Neutrophil (primary cell): ENCODE data around the gene GPRC5D.

ENCODE experiments used
- H3K27ac ChIP-seq: fragments of 200-600 bp; sonication (generic); 2 replicates; pipeline ENCODE4 v1.5.1; 2016; ENCODE audit warnings: mild to moderate bottlenecking, moderate library complexity
- H3K27me3 ChIP-seq: fragments of 200-600 bp; sonication (generic); 2 replicates; pipeline ENCODE4 v1.6.0; 2016; ENCODE audit warnings: mild to moderate bottlenecking
- H3K36me3 ChIP-seq: fragments of 200-600 bp; sonication (generic); 2 replicates; pipeline ENCODE4 v1.5.1; 2017
- H3K4me1 ChIP-seq, 2 experiments: fragments of 200-600 bp in 1 of 2; sonication (generic) in 1 of 2; 1 replicate in 1 of 2; 2 replicates in 1 of 2; pipeline versions ENCODE4 v1.5.1 to v1.6.1; 2013 to 2016; ENCODE audit warnings: low read depth in 1 of 2, low read length in 1 of 2, mild to moderate bottlenecking in 1 of 2, moderate library complexity in 1 of 2; ENCODE audit not compliant: control insufficient read depth in 1 of 2, insufficient read depth in 1 of 2
- H3K4me3 ChIP-seq, 2 experiments: fragments of 200-600 bp in 1 of 2; sonication (generic) in 1 of 2; 1 replicate in 1 of 2; 2 replicates in 1 of 2; pipeline ENCODE4 v1.5.1; 2013 to 2016; ENCODE audit warnings: low read depth in 1 of 2, low read length in 1 of 2, mild to moderate bottlenecking in 1 of 2, moderate library complexity in 1 of 2
- H3K9me3 ChIP-seq: fragments of 200-600 bp; sonication (generic); 2 replicates; pipeline ENCODE4 v1.5.1; 2016
- TF ChIP-seq, protein P1 (sequence below): fragments of 200-600 bp; sonication (generic); IDR thresholded peaks from 2 replicates; pipeline ENCODE4 v1.5.1; 2016; ENCODE audit warnings: antibody characterized with exemption

GPRC5D gene

GRCh38 chr12:12974211-12974610 is 22.2 kb upstream of the GPRC5D start:
- no peak overlapping the region for H3K27ac ChIP-seq
- H3K27me3 ChIP-seq: no peaks in the 10 kb centered on the region
- H3K4me1 ChIP-seq: no peaks in the 10 kb centered on the region
- H3K36me3 ChIP-seq: peaks cover 17% of the 10 kb centered on the region
- TF ChIP-seq, protein P1, sequence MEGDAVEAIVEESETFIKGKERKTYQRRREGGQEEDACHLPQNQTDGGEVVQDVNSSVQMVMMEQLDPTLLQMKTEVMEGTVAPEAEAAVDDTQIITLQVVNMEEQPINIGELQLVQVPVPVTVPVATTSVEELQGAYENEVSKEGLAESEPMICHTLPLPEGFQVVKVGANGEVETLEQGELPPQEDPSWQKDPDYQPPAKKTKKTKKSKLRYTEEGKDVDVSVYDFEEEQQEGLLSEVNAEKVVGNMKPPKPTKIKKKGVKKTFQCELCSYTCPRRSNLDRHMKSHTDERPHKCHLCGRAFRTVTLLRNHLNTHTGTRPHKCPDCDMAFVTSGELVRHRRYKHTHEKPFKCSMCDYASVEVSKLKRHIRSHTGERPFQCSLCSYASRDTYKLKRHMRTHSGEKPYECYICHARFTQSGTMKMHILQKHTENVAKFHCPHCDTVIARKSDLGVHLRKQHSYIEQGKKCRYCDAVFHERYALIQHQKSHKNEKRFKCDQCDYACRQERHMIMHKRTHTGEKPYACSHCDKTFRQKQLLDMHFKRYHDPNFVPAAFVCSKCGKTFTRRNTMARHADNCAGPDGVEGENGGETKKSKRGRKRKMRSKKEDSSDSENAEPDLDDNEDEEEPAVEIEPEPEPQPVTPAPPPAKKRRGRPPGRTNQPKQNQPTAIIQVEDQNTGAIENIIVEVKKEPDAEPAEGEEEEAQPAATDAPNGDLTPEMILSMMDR: no peak
- no peaks in the 10 kb centered on the region for H3K9me3 ChIP-seq
- no peak overlapping the region for H3K4me3 ChIP-seq

DNA sequence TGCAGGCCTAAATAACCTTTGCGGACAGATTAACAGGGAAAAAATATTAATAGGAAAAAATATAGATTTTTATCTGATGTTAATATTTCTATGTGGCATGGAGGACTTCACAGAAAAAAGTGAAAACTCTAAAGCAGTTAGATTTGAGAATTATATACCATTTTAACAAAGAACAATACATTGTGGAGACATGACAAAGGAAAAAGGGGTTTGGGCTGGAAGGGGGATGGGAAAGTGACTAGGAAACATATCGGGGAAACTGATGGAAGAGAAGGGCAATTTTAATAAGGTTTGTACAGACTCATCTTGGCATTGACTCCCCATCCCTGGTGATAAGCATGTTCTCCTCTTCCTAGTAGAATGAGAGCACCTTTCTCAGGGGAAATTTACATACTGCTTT is 21.0 kb upstream of the GPRC5D start:
- Histone ChIP-seq H3K4me3 (no peak overlapping the region), H3K27ac (no peak overlapping the region), H3K27me3 (no peaks in the 10 kb centered on the region), H3K4me1 (no peaks in the 10 kb centered on the region), H3K9me3 (no peaks in the 10 kb centered on the region), H3K36me3 (peaks cover 13% of the 10 kb centered on the region)
- TF ChIP-seq, protein P1: no peak

GRCh38 chr12:12965836-12966235 is 13.9 kb upstream of the GPRC5D start:
- TF ChIP-seq, protein P1: no peak
- H3K4me3 ChIP-seq: no peak overlapping the region
- no peaks in the 10 kb centered on the region for H3K9me3 ChIP-seq

DNA sequence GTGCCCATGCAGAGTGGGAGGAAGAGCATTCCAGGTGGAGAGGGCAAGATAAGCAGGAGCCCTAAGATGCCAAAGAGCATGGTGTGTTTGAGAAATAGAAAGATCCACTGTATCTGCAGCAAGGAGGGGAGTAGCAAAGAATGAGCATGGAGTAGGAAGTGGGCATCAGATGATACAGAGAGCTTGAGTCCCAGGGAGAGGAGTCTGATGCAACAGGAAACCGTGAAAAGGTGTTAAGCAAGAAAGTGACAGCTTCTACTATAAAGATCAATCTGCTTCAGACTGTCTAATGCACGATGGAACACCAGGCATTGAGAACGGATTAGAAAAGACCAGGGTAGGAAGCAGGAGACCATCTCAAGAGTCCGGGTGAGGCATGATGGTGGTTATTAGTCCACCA is 12.3 kb upstream of the GPRC5D start:
- Histone ChIP-seq H3K27ac (no peak overlapping the region), H3K9me3 (no peaks in the 10 kb centered on the region), H3K27me3 (no peaks in the 10 kb centered on the region), H3K4me1 (peaks cover 0 to 6% of the 10 kb centered on the region in 2 experiments), H3K4me3 (no peak overlapping the region), H3K36me3 (no peaks in the 10 kb centered on the region)
- TF ChIP-seq, protein P1: no peak

More at GRCh38 chr12:12965836-12966235, 13.9 kb upstream of the GPRC5D start:
- Histone ChIP-seq H3K4me1 (peaks cover 0 to 6% of the 10 kb centered on the region in 2 experiments), H3K27ac (no peak overlapping the region), H3K27me3 (no peaks in the 10 kb centered on the region), H3K36me3 (no peaks in the 10 kb centered on the region)

DNA sequence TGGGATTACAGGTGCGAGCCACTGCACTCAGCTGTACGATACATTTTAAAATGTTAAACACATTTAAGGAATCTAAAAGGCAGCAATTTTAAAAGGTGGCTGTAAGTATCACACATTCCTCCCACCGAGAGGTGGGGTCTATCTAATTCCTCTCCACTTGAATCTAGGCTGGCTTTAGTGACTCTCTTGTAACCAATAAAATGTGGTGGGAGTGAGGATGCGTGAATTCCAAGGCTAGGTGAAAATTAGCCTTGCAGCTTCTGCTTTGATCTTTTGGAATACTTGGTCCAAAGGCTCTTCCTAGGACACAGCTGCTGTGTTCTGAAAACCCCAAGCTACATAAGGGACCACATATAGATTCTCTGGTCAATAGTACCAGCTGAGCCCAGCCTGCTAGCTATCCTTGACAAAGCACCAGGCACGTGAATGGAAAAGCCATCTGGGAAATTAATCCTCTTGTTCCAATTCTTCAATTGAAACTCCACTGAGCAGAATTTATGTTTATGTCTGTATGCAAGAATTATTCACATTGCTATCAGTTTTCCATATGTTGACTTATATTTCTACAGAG is 8.8 kb upstream of the GPRC5D start:
- no peaks in the 10 kb centered on the region for H3K36me3 ChIP-seq
- peaks cover 0 to 6% of the 10 kb centered on the region in 2 experiments for H3K4me1 ChIP-seq
- no peaks in the 10 kb centered on the region for H3K9me3 ChIP-seq
- H3K4me3 ChIP-seq: no peak overlapping the region
- TF ChIP-seq, protein P1: no peak
- no peak overlapping the region for H3K27ac ChIP-seq
- H3K27me3 ChIP-seq: no peaks in the 10 kb centered on the region
